SIG-M5 (cell line): ENCODE data around the gene CNIH4.
"Not testable (repeated sequence)": the region's sequence is repeated elsewhere in the genome, so short reads cannot be mapped to it uniquely, and the experiment has no call there.

Source experiments
- DNase-seq: peaks from one replicate; lab custom pipeline; 2025; lab: John Stamatoyannopoulos, UW

The CNIH4 gene

DNA sequence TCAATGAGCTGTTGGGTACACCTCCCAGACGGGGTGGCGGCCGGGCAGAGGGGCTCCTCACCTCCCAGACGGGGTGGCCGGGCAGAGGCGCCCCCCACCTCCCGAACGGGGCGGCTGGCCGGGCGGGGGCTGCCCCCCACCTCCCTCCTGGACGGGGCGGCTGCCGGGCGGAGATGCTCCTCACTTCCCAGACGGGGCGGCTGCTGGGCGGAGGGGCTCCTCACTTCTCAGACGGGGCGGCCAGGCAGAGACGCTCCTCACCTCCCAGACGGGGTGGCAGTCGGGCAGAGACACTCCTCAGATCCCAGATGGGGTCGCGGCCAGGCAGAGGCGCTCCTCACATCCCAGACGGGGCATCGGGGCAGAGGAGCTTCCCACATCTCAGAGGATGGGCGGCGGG lies 7.0 kb upstream of the CNIH4 start:
- DNase-seq = not testable (repeated sequence)

DNA sequence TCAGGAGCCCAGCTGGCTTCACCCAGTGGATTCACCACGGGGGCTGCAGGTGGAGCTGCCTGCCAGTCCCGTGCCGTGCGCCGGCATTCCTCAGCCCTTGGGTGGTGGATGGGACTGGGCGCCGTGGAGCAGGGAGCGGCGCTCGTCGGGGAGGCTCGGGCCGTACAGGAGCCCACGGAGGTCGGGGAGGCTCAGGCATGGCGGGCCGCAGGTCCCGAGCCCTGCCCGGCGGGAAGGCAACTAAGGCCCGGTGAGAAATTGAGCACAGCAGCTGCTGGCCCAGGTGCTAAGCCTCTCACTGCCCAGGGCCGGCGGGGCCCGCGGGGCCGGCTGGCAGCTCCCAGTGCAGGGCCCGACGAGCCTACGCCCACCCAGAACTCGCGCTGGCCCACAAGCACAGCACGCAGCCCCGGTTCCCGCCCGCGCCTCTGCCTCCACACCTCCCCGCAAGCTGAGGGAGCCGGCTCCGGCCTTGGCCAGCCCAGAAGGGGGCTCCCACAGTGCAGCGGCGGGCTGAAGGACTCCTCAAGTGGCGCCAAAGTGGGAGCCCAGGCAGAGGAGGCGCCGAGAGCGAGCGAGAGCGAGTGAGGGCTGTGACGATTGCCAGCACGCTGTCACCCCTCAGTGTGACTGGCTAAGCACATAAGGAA lies 4.1 kb upstream of the CNIH4 start:
- DNase-seq = not testable (repeated sequence)

DNA sequence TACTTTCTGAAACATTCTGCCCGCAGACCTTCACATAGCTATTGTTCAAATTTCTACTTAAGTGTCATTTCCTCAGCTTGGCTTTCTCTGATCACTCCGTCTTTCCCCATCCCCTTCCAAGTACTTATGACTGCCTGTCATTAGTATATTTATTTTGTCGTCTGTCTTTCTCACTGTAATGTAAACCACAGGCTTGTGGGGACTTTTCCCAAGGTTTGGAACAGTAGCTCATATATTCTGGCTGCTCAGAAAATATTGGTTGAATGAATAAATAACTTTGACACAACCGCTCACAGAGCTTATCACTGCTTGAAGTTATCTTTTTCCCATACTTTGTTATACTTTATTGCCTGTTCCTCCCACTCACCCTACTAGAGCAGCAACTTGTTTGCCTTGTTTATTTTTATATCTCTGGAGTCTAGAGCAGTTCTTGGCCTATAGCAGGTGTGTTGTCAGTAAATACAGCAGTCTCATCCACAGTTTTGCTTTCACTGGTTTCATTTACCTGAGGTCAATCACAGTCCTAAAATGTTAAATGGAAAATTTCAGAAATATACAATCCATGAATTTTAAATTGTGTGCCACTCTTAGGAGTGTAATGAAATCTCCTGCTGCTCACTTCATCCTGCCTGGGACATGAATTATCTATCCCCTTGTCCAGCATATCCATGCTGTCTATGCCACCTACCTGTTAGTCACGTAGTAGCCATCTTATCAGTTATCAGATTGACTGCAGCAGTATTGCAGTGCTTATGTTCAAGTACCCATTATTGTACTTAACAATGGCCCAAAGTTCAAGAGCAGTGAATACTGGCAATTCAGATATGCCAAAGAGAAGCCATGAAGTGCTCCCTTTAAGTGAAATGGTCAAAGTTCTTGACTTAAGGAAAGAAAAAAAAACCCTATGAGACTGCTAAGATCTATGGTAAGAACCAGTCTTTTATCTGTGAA lies 2.4 kb upstream of the CNIH4 start:
- no peak for DNase-seq

DNA sequence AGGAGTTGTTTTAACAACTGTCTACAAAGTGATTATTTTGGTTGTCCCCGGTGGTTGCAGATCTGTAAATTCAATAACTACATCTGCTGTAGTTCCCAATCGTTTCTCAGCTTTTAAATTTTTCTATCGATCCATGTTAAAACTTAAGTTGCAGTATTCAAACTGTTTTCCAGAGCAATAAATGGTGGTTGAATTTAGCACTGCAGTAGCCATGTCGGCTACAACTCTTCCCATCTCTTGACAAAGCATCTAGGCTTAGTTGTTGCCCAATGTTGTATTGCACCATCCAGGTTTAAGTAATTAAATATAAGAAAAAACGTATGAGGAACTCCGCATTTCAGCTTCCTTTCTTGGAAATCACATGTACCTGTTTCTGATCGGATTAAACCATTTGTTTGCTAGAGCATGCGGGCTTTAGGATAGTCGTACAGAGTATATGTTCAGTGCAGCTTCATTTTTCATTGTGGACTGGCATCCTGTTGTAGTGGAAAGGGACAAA lies 996 bp downstream of the CNIH4 start:
- DNase-seq = peak; percentile 85

DNA sequence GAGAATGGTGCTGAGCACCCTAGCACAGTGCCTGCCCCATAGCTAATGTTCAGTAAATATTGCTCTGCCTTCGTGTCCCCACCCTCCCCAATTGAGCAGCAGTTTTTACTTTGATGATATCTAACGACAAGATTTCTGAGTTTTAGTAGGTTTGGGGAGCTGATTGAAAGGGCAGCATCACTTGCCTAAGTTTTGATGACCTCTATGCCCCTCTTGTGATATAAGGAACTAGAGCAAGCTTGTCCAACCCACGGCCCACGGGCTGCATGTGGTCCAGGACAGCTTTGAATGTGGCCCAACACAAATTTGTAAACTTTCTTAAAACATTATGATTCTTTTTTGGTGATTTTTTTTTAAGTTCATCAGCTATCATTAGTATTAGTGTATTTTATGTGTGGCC lies 1.6 kb downstream of the CNIH4 start:
- no peak for DNase-seq

DNA sequence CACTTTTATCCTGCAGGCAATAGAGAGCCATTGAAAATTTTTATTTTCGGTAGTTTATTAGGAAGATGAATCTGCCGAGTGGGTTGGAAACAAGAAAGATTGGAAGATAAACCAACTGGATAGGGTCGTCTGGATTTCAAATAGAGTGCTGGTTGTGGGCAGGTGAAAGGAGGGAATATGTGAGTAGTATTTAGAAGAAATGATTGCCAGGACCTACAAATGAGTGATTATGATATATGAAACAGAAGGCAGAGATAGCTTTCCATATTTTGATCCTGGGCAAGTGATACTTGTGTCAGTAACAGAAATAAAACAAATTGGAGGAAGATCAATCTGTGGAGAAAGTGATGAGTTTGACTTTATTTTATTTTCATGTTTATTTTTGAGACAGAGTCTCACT lies 2.5 kb downstream of the CNIH4 start:
- DNase-seq = no peak

DNA sequence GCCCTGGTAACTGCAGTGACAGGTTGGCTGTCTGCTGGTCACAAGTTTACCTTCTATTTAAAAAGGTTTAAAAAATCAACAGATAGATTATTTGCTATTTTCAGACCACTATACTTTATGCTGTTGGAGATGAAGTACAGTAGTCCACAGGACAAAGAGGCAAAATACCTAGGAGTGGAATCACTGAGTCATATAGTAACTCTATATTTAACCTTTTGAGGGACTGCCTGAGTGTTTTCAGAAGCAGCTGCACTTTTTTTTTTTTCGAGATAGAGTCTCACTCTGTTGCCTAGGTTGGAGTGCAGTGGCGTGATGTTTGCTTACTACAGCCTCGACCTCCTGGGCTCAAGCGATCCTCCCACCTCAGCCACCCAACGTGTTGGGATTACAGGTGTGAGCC lies 11.7 kb downstream of the CNIH4 start:
- DNase-seq = no peak

DNA sequence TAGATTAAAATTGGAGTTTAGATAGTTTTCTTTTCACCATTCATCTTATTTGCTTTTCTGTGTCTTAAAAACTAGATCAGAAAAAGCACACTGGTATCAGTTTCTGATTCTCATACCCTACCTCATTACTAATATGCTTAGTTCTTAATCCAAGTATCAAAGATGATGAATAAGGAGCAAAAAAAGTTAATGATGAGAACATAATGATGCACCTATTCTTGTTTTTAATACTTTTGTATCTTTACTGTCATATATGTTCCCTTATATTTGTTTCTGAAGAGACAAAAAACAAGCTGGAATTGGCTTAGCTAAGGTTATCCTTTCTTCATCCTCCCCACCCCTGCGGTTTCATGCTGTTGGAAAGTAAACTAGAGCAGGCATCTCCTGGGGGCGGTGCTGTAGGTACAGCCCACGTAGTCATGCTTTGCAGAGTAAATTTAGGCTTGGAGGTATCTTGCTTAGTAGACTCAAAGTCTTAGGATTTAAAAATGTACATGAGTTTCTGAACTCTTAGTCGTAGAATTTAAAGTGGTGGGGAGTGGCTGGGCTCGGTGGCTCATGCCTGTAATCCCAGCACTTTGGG lies 16.4 kb downstream of the CNIH4 start:
- DNase-seq = no peak

DNA sequence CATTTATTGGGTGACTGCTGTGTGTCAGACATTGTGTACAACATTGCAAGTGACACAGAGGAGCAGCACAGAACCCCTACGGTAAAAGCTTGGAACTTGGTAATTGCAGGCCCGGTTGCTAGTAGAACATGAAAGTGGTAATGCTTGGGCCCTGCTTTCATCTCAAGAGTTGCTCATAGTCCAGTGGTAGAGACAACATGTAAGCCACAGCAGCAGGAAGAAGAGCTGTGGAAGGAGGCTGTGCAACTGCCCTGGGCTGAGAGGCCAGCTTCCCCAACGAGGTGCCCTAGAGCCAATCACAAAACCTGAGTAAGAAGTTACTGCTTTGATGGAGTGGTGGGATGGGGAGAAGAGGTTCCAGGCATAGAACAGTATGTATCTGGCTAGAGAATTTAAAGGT lies 18.4 kb downstream of the CNIH4 start:
- no peak for DNase-seq

DNA sequence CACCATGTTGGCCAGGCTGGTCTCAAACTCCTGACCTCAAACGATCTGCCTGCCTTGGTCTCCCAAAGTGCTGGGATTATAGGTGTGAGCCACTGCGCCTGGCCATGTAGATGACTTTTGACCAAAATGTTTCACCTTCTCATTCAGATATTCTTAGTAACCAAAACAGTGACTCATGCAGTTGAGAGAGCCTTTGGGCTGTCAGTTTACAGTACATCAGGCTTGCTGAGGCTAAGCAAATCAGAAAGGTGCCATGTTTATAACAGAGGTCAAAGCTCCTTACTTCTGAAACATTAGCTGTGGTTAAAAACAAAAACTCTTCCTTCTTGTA lies 21.0 kb downstream of the CNIH4 start:
- DNase-seq = peak; percentile 47

DNA sequence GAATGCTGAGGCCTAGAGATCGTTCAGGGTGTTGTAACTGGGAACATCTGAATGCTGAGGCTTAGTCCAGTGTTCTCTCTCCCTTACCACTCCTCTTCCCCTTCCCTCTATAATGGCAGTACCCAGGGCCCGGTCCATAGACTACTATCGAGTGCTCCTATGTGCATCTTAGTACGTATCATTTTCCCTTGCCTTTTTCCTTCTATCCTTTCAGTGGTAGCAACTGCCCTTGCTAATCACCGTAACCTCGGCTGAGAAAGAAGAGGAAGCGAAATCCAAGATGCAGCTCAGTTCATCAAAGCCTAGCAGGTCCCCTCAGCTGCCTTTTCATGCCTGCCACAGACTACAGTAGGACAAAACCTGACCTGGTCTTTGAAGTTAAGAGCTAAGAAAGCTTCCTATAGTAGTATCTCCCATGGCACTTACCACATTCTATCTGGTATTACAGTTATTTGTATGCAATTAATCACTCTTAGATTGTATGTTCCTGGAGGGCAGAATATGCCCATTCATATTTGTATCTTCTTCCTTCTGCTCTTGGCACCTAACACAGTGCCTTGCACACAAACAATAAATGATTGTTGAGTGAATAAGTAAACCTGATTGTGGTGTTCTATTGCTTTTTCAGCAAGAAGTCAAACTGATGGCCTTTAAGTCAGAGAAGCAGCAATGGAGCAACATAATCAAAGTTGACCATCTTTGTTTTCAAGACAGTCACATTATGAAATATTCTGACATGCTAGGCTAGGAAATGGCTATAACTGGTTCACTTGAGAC lies 22.4 kb downstream of the CNIH4 start:
- DNase-seq = peak; percentile 69

DNA sequence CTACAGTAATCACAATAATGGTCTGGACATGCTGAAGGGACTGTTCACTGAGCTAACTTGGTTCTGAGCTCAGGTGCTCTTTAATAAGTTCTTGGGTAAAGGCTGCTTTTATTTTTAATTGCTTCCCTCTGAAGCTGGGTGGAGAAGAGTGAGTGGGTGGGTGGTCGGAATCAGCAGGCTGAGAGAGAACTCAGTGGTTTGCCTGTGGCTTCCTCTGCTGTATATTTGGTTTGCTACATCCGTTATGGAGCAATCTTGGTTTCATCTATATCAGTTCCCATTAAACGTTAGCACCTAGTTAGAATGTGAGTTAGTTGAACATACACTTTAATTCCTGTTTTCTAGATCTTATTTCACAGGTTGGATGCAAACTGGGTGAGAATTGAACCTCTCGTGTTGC lies 23.3 kb downstream of the CNIH4 start:
- peak; percentile 84 for DNase-seq

DNA sequence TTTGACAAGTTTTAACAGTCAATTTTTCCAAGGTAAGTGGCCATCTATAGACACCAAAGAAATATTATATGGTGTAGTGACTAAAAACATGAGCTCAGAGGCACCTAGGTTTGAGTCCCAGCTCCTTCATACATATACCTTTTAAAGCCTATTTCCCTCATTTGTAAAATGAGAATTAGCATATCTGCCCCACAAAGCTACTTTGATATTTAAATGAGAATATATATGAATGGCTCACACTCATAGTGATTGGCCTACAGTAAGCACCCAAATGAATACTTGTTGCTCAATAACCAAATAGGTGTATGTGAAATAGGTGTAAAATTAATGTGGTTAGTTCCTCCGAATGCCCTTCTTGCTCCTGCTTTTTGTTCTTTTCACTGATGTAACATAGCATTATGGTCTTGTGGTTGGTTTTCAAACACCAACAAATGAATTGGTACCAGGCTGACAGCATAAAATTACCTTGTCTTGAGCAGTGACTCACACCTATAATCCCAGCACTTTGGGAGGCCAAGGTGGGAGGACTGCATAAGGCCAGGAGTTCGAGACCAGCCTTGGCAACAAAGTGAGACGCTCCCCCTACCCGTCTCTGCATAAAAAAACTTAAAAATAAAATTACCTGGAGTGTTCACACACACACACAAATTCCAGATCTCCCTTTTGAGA lies 25.3 kb downstream of the CNIH4 start:
- no peak for DNase-seq

DNA sequence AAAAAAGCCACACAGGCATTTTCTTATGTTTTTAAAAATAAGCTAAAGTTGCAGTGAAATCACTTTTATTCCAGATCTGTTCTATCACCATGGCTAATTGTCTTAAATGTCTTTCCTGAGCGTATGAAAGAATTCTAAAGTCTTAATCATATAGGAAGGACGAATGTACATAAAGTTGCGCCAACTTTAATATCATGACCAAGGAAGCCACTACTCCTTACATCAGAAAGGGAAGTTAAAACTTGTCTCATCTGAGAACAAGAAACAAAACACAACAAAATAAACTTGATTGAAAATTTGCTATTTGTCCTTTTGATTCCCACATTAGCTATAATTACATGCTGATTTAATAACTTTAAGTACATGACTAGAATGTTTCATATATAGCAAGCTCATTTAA lies 26.5 kb downstream of the CNIH4 start:
- DNase-seq = no peak

DNA sequence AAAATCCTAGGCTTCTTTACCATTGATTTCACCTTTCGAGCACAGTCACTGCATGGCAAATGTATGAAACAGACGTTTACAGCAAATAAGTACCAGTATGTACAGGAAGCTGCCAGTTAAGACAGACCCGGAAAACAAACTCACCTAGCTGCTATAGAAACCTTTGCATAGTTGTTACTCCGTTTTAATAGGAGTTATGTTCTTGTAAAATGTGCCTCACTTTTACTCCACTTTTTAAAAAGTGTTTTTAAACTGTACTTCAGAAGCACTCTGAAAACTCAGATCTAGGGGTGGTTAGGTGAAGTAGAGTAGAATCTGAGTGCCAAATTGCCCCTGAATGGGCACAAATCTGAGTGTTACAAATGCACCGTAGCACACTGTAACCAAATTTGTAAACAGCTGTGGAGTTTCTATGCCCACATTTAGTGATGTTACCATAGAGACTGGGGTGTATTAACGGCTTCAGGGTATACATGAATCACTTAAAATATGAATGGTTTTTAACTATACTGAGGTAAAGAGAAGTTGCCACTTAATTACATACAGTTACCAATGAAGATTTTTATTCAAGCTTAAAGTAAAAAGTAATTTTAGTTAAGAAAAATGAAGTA lies 30.7 kb downstream of the CNIH4 start:
- DNase-seq = no peak

DNA sequence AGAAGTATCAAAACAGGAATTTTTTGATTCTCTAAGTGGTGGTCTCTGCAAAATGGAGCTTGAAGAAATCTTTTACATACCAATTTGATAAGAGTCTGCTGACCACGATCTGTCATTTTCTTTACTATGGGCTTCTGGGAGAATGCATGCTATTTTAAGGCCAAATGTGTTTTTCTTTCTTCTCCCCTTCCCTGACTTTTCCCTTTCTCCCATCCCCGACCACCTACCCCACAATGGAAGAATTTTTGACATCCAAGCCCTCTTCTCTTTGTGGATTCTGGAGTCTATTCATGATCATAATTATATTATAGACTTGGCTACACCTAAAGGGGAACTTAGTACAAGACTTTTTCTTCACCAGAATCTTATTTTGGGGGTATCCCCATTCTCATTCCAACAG lies 31.3 kb downstream of the CNIH4 start:
- DNase-seq = no peak

DNA sequence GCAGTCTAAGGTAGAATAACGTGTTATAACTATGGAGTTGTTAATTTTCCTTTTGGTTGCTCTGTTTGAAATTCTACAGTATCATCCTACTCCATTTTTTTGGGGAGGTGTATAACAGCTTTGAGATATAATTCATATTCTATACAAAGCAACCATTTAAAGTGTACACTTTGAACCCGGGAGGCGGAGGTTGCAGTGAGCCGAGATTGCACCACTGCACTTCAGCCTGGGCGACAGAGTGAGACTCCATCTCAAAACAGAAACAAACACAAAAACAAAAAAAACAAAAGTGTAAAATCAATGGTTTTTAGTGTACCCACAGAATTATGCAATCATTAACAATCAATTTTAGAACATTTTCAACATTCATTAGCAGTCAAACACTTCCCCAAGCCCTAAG lies 33.8 kb downstream of the CNIH4 start:
- DNase-seq = no peak

DNA sequence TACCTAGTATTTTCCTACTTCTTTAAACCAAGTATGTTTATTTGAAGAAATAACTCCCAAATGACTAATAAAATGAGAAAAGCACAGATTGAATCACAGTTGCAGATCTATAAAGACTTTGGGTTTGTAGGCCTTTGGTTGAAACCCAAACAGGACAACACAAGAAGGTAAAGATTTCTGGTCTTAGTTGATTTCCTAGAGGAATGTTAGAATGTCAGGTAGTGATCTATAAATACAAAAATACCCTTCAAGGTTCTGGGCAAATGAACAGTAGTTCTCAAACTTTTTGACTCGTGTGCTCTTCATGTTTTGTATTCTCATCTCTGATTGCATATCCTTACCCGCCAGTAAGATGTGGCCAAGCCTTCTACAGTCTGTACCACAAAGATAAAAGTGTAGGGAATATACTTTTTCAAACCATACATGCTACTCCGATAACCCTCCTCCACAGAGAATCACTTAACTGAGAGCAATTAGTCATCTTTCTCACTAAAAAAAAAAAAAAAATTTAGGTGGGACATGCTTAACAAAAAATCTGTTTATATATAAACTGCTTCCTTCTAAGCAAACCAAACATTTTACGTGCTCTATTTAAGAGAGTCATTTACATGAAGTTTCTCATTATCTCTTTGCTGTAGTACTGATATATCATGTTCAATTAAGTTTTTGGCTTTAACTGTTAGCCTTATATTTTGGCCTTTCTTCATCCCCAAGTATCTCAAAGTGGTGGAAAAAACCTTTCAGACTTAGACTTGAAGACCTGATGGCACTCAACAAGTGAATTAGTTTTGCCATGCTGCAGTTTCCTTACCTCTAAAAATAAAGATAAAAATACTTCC lies 36.0 kb downstream of the CNIH4 start:
- no peak for DNase-seq

DNA sequence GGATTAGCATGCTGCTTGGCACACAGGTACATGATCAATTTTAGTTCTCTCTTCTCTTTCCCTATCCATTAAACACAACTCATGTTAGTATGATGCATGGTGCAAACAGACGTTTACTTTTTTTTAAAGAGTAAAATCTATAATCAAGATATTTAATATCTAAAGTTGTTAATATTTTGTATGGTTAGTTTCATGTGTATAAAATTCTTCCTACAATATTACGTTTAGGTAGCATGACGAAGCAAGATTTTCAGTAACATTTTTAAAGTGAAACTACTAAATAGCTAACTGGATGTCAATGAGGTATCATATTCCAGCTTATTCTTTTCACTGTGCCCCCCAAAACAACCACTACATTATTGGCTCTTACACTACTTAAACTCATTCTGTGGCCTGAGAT lies 36.6 kb downstream of the CNIH4 start:
- no peak for DNase-seq

DNA sequence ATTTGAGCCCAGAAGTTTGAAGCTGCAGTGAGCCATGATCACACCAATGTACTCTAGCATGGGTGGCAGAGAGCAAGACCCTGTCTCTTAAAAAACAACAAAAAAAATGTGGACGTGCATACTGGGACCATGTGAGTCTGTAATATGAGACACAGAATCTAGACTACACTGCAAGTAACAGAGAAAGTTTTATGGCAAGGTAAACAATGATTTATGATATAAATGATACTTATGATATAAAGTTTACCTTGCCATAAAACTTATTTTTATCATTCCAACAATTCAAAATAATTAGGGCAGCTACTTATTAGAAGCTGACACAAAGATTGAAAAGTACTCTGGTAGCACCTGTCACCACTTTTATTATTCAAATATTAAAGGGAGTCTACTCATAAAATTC lies 43.2 kb downstream of the CNIH4 start:
- no peak for DNase-seq
